ENCODE data around the gene MANBA. TPM values are rescaled to one million over a fixed set of nuclear protein-coding genes. Genes with fewer than 3 reads are reported as not detected.

Gene MANBA
- total RNA-seq, 1 experiment from 2014 or later = 13.6 TPM

DNA sequence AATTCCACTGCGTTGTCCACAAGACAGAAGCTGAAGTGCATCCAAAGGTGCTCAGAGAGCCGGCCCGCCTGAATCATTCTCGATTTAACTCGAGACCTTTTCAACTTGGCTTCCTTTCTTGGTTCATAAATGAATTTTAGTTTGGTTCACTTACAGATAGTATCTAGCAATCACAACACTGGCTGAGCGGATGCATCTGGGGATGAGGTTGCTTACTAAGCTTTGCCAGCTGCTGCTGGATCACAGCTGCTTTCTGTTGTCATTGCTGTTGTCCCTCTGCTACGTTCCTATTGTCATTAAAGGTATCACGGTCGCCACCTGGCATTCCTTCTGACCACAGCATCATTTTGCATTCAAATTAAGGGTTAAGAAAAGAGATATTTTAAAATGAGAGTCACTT is 144.1 kb downstream of the MANBA start:
- DNase-seq = no peak
- CTCF ChIA-PET = interaction anchor here (0.6 kb wide), 1 partner anchor 105 kb away, joined by 4 read pairs; no protein-coding TSS in a partner anchor
- TF ChIP-seq, protein P1, sequence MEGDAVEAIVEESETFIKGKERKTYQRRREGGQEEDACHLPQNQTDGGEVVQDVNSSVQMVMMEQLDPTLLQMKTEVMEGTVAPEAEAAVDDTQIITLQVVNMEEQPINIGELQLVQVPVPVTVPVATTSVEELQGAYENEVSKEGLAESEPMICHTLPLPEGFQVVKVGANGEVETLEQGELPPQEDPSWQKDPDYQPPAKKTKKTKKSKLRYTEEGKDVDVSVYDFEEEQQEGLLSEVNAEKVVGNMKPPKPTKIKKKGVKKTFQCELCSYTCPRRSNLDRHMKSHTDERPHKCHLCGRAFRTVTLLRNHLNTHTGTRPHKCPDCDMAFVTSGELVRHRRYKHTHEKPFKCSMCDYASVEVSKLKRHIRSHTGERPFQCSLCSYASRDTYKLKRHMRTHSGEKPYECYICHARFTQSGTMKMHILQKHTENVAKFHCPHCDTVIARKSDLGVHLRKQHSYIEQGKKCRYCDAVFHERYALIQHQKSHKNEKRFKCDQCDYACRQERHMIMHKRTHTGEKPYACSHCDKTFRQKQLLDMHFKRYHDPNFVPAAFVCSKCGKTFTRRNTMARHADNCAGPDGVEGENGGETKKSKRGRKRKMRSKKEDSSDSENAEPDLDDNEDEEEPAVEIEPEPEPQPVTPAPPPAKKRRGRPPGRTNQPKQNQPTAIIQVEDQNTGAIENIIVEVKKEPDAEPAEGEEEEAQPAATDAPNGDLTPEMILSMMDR (IDR thresholded peaks at IDR 0.05; ENCODE audit: unreplicated experiment) = no peak
- Mint-ChIP-seq H3K36me3 (ENCODE audit: insufficient read depth, unreplicated experiment) (peaks cover 26% of the 10 kb centered on the region), H3K4me1 (ENCODE audit: low read depth, unreplicated experiment) (peaks cover 25% of the 10 kb centered on the region), H3K4me3 (ENCODE audit: low read depth, unreplicated experiment) (no peak overlapping the region), H3K27me3 (ENCODE audit: unreplicated experiment) (no peaks in the 10 kb centered on the region), H3K27ac (ENCODE audit: unreplicated experiment) (no peak overlapping the region), H3K9me3 (ENCODE audit: low read depth, unreplicated experiment) (no peaks in the 10 kb centered on the region)
- BruUV-seq (replicated peaks) = no TSS peak
- intact Hi-C loops (cut with micrococcal nuclease; ENCODE audit: unreplicated experiment) = no loop called here

DNA sequence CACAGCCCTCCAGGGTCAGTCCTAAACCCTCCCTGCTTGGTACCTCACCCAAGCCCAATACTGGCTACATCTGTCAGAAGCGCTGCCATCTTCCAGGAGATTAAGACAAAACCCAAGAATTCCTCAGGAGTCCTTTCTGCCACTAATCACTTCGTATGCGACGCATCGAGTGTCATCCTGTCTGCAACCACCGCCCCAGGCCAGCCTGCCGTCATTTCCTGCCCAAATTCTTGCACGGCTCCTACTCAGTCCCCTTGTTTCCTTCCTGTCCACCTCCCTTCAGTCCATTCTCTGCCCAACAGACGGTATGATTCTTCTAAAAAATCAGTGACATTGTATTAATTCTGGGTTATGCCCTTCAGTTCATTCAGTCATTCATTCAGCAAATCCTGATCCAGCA is 146.0 kb downstream of the MANBA start:
- no TSS peak for BruUV-seq (replicated peaks)

DNA sequence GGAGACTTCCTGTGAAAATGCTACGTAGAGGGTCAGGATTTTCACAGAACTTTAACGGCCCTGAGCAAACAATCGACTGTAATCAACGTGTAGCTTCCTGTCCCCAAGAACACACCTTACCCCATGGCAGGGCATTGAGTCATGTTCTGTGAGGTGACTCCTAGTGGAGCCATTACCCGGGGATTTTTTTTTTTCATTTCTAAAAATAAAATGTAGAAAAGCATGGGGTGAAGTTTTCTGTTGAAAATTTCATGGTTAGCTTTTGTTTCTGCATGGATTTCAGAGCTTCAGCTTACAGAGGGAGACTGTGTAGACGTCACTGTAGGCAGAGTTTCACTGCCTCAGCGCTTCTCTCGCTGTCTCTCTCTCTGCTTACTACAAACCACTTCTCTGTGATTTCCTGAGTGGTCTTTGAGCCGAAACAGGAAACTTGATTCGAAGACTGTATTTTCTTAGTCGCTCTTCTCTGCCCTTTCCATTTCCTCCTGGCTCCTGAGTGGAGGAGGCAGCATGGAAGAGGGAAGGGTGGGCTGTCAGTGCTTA is 147.9 kb downstream of the MANBA start:
- Mint-ChIP-seq H3K4me3 (ENCODE audit: low read depth, unreplicated experiment) (no peak overlapping the region), H3K4me1 (ENCODE audit: low read depth, unreplicated experiment) (no peaks in the 10 kb centered on the region), H3K36me3 (ENCODE audit: insufficient read depth, unreplicated experiment) (peaks cover 36% of the 10 kb centered on the region), H3K27me3 (ENCODE audit: unreplicated experiment) (no peaks in the 10 kb centered on the region), H3K9me3 (ENCODE audit: low read depth, unreplicated experiment) (no peaks in the 10 kb centered on the region), H3K27ac (ENCODE audit: unreplicated experiment) (no peak overlapping the region)
- TF ChIP-seq, protein P1 (IDR thresholded peaks at IDR 0.05; ENCODE audit: unreplicated experiment) = no peak
- no peak for DNase-seq
- CTCF ChIA-PET = no interaction called here
- BruUV-seq (replicated peaks) = no TSS peak
- intact Hi-C loops (cut with micrococcal nuclease; ENCODE audit: unreplicated experiment) = no loop called here

More for the DNA sequence above, 146.0 kb downstream of the MANBA start:
- H3K4me3 Mint-ChIP-seq (ENCODE audit: low read depth, unreplicated experiment) = no peak overlapping the region
- intact Hi-C loops (cut with micrococcal nuclease; ENCODE audit: unreplicated experiment) = no loop called here
- DNase-seq = no peak
- H3K27ac Mint-ChIP-seq (ENCODE audit: unreplicated experiment) = no peak overlapping the region
- no peaks in the 10 kb centered on the region for H3K9me3 Mint-ChIP-seq (ENCODE audit: low read depth, unreplicated experiment)
- TF ChIP-seq, protein P1 (IDR thresholded peaks at IDR 0.05; ENCODE audit: unreplicated experiment) = no peak
- H3K36me3 Mint-ChIP-seq (ENCODE audit: insufficient read depth, unreplicated experiment) = peaks cover 30% of the 10 kb centered on the region
- H3K4me1 Mint-ChIP-seq (ENCODE audit: low read depth, unreplicated experiment) = peaks cover 7% of the 10 kb centered on the region
- CTCF ChIA-PET = no interaction called here
- H3K27me3 Mint-ChIP-seq (ENCODE audit: unreplicated experiment) = no peaks in the 10 kb centered on the region

DNA sequence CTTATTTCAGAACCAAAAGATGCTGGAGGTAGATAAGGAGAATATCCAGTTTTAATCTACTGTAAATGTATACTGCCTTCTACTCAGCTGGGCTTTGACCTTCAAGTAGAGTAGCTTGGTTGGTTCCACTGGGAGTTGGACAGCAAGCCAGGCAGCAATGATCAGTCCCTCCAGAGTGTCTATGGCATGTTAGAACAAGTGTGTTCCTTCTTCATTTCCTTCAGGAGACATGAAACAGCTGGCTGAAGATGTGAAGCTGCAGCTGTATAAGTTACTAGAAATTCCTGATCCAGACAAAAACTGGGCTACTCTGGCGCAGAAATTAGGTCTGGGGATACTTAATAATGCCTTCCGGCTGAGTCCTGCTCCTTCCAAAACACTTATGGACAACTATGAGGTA is 148.6 kb downstream of the MANBA start:
- intact Hi-C loops (cut with micrococcal nuclease; ENCODE audit: unreplicated experiment) = no loop called here
- TF ChIP-seq, protein P1 (IDR thresholded peaks at IDR 0.05; ENCODE audit: unreplicated experiment) = no peak
- no peaks in the 10 kb centered on the region for H3K9me3 Mint-ChIP-seq (ENCODE audit: low read depth, unreplicated experiment)
- CTCF ChIA-PET = no interaction called here
- peaks cover 40% of the 10 kb centered on the region for H3K36me3 Mint-ChIP-seq (ENCODE audit: insufficient read depth, unreplicated experiment)
- H3K4me3 Mint-ChIP-seq (ENCODE audit: low read depth, unreplicated experiment) = no peak overlapping the region
- DNase-seq = no peak
- no peak overlapping the region for H3K27ac Mint-ChIP-seq (ENCODE audit: unreplicated experiment)
- H3K27me3 Mint-ChIP-seq (ENCODE audit: unreplicated experiment) = no peaks in the 10 kb centered on the region
- no peaks in the 10 kb centered on the region for H3K4me1 Mint-ChIP-seq (ENCODE audit: low read depth, unreplicated experiment)
- no TSS peak for BruUV-seq (replicated peaks)

All from Calu3 (cell line).